Natural killer cell treated with Interleukin-12 subunit alpha and Interleukin-12 subunit beta and Interleukin-15 and Interleukin-18, amount 100 ng/mL, for 72 hours (primary cell): ENCODE measurements around the gene HEXB. TPM values are rescaled to one million over a fixed set of nuclear protein-coding genes. Genes with fewer than 3 reads are reported as not detected.

ENCODE experiments used
- total RNA-seq, 2 donors: library from RNA; stranded (reverse); gene quantifications; one replicate each; pipeline ENCODE4 v1.2.3, GENCODE V29; 2022

The HEXB gene
- total RNA-seq, 2 donors from 2014 or later: 49.7 to 52.8 TPM

Other genes starting within 250 kb of the HEXB start
- 1 to 10 TPM; 6.3 to 6.9 TPM for gene ENC1, start 44.5 kb upstream of the HEXB start, total RNA-seq
- 10 to 100 TPM; 25.9 to 33.2 TPM for gene GFM2, start 81.9 kb downstream of the HEXB start, total RNA-seq
- 10 to 100 TPM; 45.5 to 70.0 TPM for gene NSA2, start 82.0 kb downstream of the HEXB start, total RNA-seq
- 10 to 100 TPM in 1 of 2 donors, 1 to 10 TPM in 1; 7.9 to 13.4 TPM for gene FAM169A, start 181.2 kb downstream of the HEXB start, total RNA-seq